Esophagus squamous epithelium (tissue), 5 donors: ENCODE results near the gene EFCAB8. TPM values are rescaled to one million over a fixed set of nuclear protein-coding genes. Genes with fewer than 3 reads are reported as not detected.

ENCODE experiments used
- DNase-seq: peaks from one replicate; lab custom pipeline; 2025; lab: John Stamatoyannopoulos, UW
- H3K27ac ChIP-seq, 4 donors: fragments of 200-600 bp; sonication (generic); one replicate each; pipeline ENCODE4 v1.5.1; 2016 to 2019; ENCODE audit warnings: mild to moderate bottlenecking in 1 of 4
- H3K27me3 ChIP-seq, 4 donors: fragments of 200-600 bp; sonication (generic); 1 replicate in 3 of 4; 2 replicates in 1 of 4; pipeline versions ENCODE4 v1.5.1 to v1.6.0; 2017 to 2021; ENCODE audit warnings: antibody characterized with exemption in 1 of 4
- H3K36me3 ChIP-seq, 3 donors: fragments of 200-600 bp; sonication (generic); one replicate each; pipeline ENCODE4 v1.5.1; 2016 to 2019
- H3K4me1 ChIP-seq, 3 donors: fragments of 200-600 bp; sonication (generic); one replicate each; pipeline ENCODE4 v1.5.1; 2017 to 2019
- H3K4me3 ChIP-seq, 4 donors: fragments of 200-600 bp; sonication (generic); 1 replicate in 3 of 4; 2 replicates in 1 of 4; pipeline ENCODE4 v1.5.1; 2016 to 2019; ENCODE audit warnings: mild to moderate bottlenecking in 2 of 4, moderate library complexity in 1 of 4
- H3K9me3 ChIP-seq, 3 donors: fragments of 200-600 bp; sonication (generic); one replicate each; pipeline ENCODE4 v1.5.1; 2016 to 2019
- CTCF ChIP-seq, 6 experiments: fragments of 450-650 bp in 4 of 6; fragments of 200-600 bp in 2 of 6; sonication (generic) in 2 of 6; IDR thresholded peaks; one replicate each; pipeline ENCODE4 v1.5.1; 2016 to 2019; ENCODE audit warnings: antibody characterized with exemption in 6 of 6, mild to moderate bottlenecking in 4 of 6, moderate library complexity in 4 of 6
- POLR2A ChIP-seq, 4 donors: fragments of 450-650 bp; IDR thresholded peaks; one replicate each; pipeline ENCODE4 v1.6.1; 2017; ENCODE audit warnings: antibody characterized with exemption in 4 of 4, mild to moderate bottlenecking in 4 of 4, moderate library complexity in 3 of 4
- WGBS, 2 donors: methylation state at CpG; one replicate each; pipeline ENCODE4 v1.1.5; 2018; 5-methylcytosine and 5-hydroxymethylcytosine counted together
- intact Hi-C: fragments of 100-400 bp; cut with DNase I; formaldehyde crosslinking; loops from one replicate; pipeline ENCODE4 v1.15.0; 2022
- total RNA-seq, 4 donors: library from RNA; depleted of rRNA; stranded (reverse); fragments of >200 nt; gene quantifications; one replicate each; pipeline ENCODE4 v1.1.0, GENCODE V29; 2016
- donor health status: DM: yes; HTN: yes; CAD: no.

Gene EFCAB8
- total RNA-seq, 4 donors from 2014 or later: 0.38 TPM; not detected in 3

DNA sequence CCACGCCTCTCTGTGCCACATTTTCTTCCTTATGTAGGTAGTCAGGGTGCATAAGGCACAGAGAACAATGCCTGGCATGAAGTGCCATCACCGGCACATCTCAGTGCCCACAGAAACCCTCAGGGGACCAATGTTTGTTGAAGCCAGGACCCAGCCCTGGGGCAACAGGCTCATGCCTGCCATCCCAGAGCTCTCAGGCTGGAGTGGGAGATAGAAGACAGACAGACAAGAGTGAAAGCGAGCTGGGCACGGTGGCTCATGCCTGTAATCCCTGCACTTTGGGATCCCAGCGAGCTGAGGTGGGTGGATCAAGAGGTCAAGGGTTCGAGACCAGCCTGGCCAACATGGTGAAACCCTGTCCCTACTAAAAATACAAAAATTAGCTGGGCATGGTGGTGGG is 13.5 kb downstream of the EFCAB8 start:
- Histone ChIP-seq H3K27me3 (no peaks in the 10 kb centered on the region), H3K36me3 (no peaks in the 10 kb centered on the region), H3K4me3 (no peak overlapping the region), H3K9me3 (no peaks in the 10 kb centered on the region), H3K27ac (no peak overlapping the region), H3K4me1 (no peaks in the 10 kb centered on the region)
- WGBS, 2 donors: 74 to 76% methylated on average over 4 of the region's 6 CpGs
- no peak for DNase-seq
- intact Hi-C loops: no loop called here
- TF ChIP-seq CTCF (IDR thresholded peaks at IDR 0.05): no peak
- TF ChIP-seq POLR2A (IDR thresholded peaks at IDR 0.05): no peak

DNA sequence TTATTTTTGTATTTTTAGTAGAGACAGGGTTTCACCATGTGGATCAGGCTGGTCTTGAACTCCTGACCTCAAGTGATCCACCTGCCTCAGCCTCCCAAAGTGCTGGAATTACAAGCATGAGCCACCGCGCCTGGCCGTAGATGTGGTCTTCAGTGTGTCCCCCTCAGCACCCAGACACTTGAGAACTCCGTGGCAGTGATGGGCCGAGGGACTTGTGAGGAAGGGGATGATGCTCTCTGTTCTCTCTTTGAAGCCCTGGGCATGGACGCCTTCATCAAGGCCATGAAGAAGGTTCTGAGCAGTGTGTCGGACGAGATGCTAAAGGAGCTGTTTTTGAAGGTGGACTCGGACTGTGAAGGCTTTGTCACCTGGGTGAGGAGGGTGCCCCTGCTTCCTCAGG is 16.9 kb downstream of the EFCAB8 start:
- DNase-seq: no peak
- H3K9me3 ChIP-seq: no peaks in the 10 kb centered on the region
- intact Hi-C loops: no loop called here
- 89 to 93% methylated on average over 2 to 6 of the region's 9 CpGs for WGBS, 2 donors
- no peaks in the 10 kb centered on the region for H3K27me3 ChIP-seq
- H3K4me1 ChIP-seq: no peaks in the 10 kb centered on the region
- H3K27ac ChIP-seq: no peak overlapping the region
- no peak overlapping the region for H3K4me3 ChIP-seq
- no peaks in the 10 kb centered on the region for H3K36me3 ChIP-seq
- TF ChIP-seq POLR2A (IDR thresholded peaks at IDR 0.05): no peak
- no peak for TF ChIP-seq CTCF (IDR thresholded peaks at IDR 0.05)

DNA sequence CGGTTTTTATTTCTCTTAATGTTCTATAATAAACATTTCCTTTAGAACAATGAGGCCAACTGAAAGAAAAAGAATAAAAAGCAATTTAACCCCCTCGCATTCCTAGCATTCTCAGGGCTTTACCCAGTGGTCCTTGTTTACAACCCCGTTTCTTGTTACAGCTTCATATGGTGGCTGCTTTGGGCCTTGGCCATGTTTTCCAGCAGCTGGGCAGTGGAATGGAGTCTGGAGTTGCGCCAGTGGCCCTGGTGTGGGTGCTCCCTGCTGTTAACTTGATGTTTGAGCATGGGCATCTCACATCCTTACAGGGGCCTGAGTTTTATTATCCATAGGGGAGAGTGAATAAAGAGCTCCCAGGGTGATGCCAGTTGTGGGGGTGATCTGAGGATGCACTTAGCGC is 18.8 kb downstream of the EFCAB8 start:
- no peak overlapping the region for H3K4me3 ChIP-seq
- H3K27ac ChIP-seq: no peak overlapping the region
- no peaks in the 10 kb centered on the region for H3K4me1 ChIP-seq
- DNase-seq: no peak
- 77 to 86% methylated on average over 4 of the region's 5 CpGs for WGBS, 2 donors
- intact Hi-C loops: no loop called here
- H3K9me3 ChIP-seq: no peaks in the 10 kb centered on the region
- no peak for TF ChIP-seq POLR2A (IDR thresholded peaks at IDR 0.05)
- no peak for TF ChIP-seq CTCF (IDR thresholded peaks at IDR 0.05)
- H3K36me3 ChIP-seq: no peaks in the 10 kb centered on the region
- no peaks in the 10 kb centered on the region for H3K27me3 ChIP-seq

DNA sequence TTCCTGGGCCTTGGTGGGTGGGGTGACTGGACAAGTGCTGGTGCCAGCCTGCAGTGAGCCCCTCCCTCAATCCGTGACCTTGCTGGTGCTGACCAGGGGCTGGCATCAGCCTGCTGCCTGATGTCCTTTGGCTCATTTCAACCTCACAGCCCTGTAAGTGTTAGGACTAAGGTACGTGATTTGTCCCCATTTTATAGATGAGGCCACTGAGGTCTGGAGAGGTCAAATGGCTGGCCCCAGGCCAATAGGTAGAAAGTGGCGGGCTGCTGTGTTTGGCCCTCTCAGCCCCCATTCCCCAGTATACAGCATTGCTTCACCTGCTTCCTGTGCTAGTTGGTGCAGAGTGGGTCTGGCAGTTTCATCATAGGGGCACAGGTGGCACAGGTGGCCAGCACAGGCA is 20.1 kb downstream of the EFCAB8 start:
- H3K27ac ChIP-seq: no peak overlapping the region
- H3K36me3 ChIP-seq: no peaks in the 10 kb centered on the region
- H3K9me3 ChIP-seq: no peaks in the 10 kb centered on the region
- no peaks in the 10 kb centered on the region for H3K27me3 ChIP-seq
- no peak for DNase-seq
- intact Hi-C loops: no loop called here
- no peaks in the 10 kb centered on the region for H3K4me1 ChIP-seq
- H3K4me3 ChIP-seq: no peak overlapping the region
- WGBS, 2 donors: no CpG with 5 or more reads among the region's 3 CpGs
- TF ChIP-seq CTCF (IDR thresholded peaks at IDR 0.05) (no peak), POLR2A (IDR thresholded peaks at IDR 0.05) (no peak)

DNA sequence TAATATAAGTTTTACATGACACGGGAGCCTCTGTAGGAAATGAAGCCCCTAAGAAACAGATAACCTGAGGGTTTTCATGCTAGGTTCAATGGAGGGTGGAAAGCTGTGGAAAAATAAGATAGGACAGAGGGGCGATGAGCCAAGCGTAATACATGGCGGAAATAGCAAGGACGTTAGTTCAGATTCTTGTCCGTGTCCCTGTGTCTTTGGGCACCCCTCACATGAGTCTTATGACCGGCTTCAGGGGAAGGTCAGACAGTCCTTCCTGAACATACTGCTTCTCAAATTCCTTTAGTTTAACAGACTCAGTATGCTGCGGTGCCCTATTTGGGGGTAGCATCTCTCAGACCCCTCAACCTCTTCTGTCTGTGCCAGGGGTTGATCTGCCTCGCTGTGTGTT is 20.8 kb downstream of the EFCAB8 start:
- intact Hi-C loops: no loop called here
- H3K4me1 ChIP-seq: no peaks in the 10 kb centered on the region
- no peak overlapping the region for H3K27ac ChIP-seq
- no peaks in the 10 kb centered on the region for H3K9me3 ChIP-seq
- TF ChIP-seq POLR2A (IDR thresholded peaks at IDR 0.05): no peak
- no peak for TF ChIP-seq CTCF (IDR thresholded peaks at IDR 0.05)
- 87 to 94% methylated on average over 8 of the region's 9 CpGs for WGBS, 2 donors
- H3K36me3 ChIP-seq: no peaks in the 10 kb centered on the region
- no peak overlapping the region for H3K4me3 ChIP-seq
- no peak for DNase-seq
- no peaks in the 10 kb centered on the region for H3K27me3 ChIP-seq
